ENCODE data around the gene CCDC158. TPM values are rescaled to one million over a fixed set of nuclear protein-coding genes. Genes with fewer than 3 reads are reported as not detected.
"Not testable (repeated sequence)": the region's sequence is repeated elsewhere in the genome, so short reads cannot be mapped to it uniquely, and the experiment has no call there.

The CCDC158 gene
- total RNA-seq (2014; rRNA removed; shearing (Covaris generic)) = not detected in 2 replicates
- polyA plus RNA-seq (2014; cell fraction: nucleus; rRNA removed) = 0.03 TPM in 1 of 2 replicates, not detected in the other

DNA sequence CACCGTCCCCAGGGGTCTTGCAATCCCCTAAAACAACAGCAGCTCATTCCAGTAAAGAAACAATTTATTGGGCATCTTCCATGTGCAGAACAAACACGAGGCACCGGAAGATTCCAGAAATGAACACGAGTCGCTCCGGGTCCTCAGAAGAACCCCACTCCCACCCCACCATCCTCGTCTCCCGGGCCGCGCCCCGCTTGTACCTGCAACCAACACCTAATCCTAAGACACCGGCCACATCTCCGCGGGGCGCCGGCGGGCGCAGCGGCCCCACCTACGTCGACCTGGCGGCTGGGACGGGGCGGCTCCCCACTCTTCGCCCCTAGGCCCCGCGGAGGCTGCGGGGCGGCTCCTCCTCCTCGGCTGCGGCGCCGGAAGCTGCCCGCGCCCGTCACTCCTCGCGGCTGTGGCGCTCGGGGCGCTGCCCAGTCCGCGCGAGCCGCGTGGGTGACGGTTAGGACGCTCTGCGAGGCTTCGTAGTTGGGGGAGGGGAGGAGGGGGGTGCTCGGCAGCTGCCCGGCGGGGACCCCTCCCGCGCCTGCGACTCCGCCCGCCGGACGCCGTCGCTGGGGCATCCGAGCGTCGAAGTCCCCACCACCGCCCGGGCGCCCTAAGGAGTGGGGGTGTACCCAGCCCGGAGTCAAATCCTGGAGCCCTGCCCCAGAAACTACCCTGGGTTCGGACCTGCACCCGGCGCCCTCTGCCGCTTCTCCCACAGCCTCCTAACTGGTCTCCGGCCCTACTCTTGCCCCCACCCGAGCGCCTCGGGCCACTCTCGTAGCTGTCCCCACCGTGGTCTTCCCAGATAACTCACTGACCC is at the start of gene CCDC158:
Gene CCDC158, minus strand, starts transcription at position 380 of the 820 bp plus-strand sequence. CDS start 17,934 bp downstream, outside the sequence.
- no peak for DNase-seq (ENCODE audit: extremely low read depth, low read depth)

- no peak for DNase-seq (ENCODE audit: extremely low read depth, low read depth)
These were observed 49.6 kb upstream of the CCDC158 start for GRCh38 chr4:76470532-76470931.

GRCh38 chr4:76470064-76470463 is 49.1 kb upstream of the CCDC158 start:
- no peak for DNase-seq (ENCODE audit: extremely low read depth, low read depth)

GRCh38 chr4:76463568-76463967 is 42.6 kb upstream of the CCDC158 start:
- no peak for DNase-seq (ENCODE audit: extremely low read depth, low read depth)

GRCh38 chr4:76459291-76459723 is 38.4 kb upstream of the CCDC158 start:
- DNase-seq (ENCODE audit: extremely low read depth, low read depth) = no peak

DNA sequence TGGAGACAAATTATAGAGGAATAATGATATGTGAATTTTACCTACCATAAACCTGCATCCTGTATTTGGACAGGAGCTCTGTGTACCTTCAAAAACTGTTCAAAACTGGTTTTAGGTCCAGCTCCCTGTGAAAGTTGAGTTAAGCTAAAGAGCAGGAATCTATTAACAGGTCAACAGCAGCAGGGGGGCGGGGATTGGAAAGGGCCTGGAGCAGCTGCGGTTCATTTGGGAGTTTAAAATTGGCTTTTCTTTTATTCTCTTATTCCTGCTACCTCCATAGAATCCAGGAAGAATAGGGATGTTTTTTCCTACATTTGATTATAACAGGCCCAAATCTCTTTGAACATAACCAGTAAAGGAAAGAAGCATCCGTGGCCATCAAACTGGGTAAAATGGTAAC is 37.9 kb upstream of the CCDC158 start:
- DNase-seq (ENCODE audit: extremely low read depth, low read depth) = no peak

GRCh38 chr4:76458297-76458696 is 37.4 kb upstream of the CCDC158 start:
- DNase-seq (ENCODE audit: extremely low read depth, low read depth) = no peak

DNA sequence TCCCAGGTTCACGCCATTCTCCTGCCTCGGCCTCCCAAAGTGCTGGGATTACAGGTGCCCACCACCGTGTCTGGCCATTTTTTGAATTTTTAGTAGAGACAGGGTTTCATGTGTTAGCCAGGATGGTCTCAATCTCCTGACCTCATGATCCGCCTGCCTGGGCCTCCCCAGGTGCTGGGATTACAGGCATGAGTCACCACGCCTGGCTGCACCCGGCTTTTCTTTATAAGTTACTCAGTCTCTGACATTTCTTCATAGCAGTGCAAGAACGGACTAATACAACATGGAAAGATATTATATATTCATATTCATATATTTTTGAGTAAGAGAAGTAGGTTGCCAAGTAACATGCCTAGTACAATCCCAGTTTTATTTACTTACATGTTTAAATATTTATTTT is 36.9 kb upstream of the CCDC158 start:
- DNase-seq (ENCODE audit: extremely low read depth, low read depth) = no peak

GRCh38 chr4:76454073-76454472 is 33.1 kb upstream of the CCDC158 start:
- not testable (repeated sequence) for DNase-seq (ENCODE audit: extremely low read depth, low read depth)

DNA sequence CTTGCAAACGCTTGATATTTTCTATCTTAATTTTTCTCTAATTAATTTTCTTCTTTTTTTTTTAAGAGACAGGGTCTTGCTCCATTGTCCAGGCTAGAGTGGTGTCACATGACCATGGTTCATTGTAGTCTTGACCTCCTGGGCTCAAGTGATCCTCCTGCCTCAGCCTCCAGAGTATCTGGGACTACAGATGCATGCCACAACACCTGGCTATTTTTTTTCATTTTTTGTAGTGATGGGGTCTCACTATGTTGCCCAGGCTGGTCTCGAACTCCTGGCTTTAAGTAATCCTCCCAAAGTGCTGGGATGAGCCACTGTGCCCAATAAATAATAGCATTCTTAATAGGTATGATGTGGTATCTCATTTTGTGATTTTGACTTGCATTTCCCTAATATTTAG is 32.3 kb upstream of the CCDC158 start:
- DNase-seq (ENCODE audit: extremely low read depth, low read depth) = no peak

- DNase-seq (ENCODE audit: extremely low read depth, low read depth) = peak; percentile 24
These were observed 28.9 kb upstream of the CCDC158 start for GRCh38 chr4:76449833-76450232.

- peak; percentile 57 for DNase-seq (ENCODE audit: extremely low read depth, low read depth)
These were observed 28.4 kb upstream of the CCDC158 start for GRCh38 chr4:76449362-76449767.

GRCh38 chr4:76448211-76448610 is 27.3 kb upstream of the CCDC158 start:
- no peak for DNase-seq (ENCODE audit: extremely low read depth, low read depth)

DNA sequence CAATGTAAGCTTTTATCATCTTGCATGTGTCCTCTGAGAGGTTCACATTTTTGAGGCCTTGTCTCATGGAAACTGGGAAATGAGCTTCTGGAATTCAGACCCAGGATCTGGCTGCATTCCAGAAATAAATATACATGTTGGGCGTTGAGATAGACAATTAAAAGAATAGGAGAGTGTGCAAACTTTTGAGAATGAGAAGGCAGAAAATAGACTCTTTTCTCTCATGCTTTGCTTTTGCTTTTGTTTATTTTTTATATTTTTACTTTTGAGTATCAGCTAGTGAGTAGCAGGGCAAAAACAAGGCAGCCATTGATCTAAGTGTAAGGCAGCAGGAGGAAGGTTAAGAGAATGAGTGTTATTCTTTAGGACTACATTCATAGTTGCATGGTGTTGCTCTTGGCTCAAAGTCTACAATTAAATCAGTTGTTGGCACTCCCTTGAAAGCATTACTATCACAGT is 26.5 kb upstream of the CCDC158 start:
- DNase-seq (ENCODE audit: extremely low read depth, low read depth) = peak; percentile 30

GRCh38 chr4:76445911-76446310 is 25.0 kb upstream of the CCDC158 start:
- no peak for DNase-seq (ENCODE audit: extremely low read depth, low read depth)

GRCh38 chr4:76443376-76443775 is 22.4 kb upstream of the CCDC158 start:
- no peak for DNase-seq (ENCODE audit: extremely low read depth, low read depth)

DNA sequence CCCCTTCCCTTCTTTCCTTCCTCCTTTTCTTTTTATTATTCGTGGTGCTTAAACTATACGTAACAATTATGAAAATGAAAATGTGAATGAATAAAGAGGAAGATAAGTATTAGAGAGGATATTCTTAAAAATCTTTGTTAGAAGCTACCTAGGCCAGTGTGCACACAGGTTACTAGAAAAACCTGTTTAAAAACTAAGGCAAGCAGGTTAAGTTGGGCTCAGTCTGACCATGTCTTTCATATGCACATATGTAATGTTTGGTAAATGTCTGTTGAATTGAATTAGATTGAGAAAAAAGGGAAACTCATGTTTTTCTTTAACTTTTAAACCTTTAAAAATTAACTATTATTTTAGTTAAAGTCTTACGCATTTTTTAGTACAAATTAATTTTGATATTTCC is 21.9 kb upstream of the CCDC158 start:
- DNase-seq (ENCODE audit: extremely low read depth, low read depth) = no peak

DNA sequence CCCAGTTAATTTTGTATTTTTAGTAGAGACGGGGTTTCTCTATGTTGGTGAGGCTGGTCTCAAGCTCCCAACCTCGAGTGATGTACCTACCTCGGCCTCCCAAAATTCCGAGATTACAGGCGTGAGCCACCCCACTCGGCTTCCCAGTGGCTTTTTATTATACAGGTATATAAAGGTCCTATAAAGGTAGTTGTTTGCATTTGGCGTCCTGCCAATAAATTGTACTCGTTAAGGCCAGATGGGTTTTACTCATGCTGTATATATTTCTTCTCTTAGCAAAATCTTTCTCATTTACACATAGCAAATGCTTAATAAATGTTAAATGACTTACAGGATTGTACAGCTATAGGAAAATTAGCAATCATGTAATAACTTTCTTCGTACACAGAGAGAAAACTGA is 20.9 kb upstream of the CCDC158 start:
- DNase-seq (ENCODE audit: extremely low read depth, low read depth) = no peak

DNA sequence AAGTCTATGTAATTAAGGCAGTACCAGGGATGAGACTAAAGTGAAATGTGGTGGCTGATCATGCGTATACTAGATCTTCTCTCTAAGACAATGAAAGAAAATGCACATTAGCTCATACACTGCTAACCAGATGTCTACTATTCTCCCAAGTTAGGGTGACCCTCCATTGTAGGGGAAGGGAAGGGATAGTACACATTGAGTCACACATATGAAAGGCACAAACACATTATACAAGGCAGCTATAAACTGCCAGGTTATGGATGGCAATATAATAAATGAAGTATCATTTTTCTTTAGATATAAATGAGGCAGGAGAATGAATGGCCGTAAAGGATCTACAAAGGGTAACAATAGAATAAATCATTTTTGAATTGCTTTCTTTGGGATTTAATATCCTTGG is 18.6 kb upstream of the CCDC158 start:
- DNase-seq (ENCODE audit: extremely low read depth, low read depth) = no peak

GRCh38 chr4:76435528-76436319 is 14.8 kb upstream of the CCDC158 start:
- no peak for DNase-seq (ENCODE audit: extremely low read depth, low read depth)

- no peak for DNase-seq (ENCODE audit: extremely low read depth, low read depth)
These were observed 14.1 kb upstream of the CCDC158 start, which contains the start of gene SHROOM3 for GRCh38 chr4:76434901-76435527. Gene SHROOM3, plus strand, starts transcription at chr4:76435229. Its CDS starts 824 bp downstream, at chr4:76436053.

Data from NCI-H460 (cell line).